Sigmoid colon (tissue), 7 donors: ENCODE measurements around the gene SLC35A4. TPM values are rescaled to one million over a fixed set of nuclear protein-coding genes. Genes with fewer than 3 reads are reported as not detected.
A peak's percentile ranks its signal among the peaks of the same experiment; 100 is the strongest.

Source experiments
- DNase-seq: peaks from one replicate; pipeline ENCODE4 v3.0.0-alpha.2; 2019
- H3K27ac ChIP-seq, 4 donors: fragments of 200-600 bp; sonication (generic); one replicate each; pipeline ENCODE4 v1.5.1; 2016 to 2019; ENCODE audit warnings: mild to moderate bottlenecking in 1 of 4
- H3K27me3 ChIP-seq, 3 donors: fragments of 200-600 bp; sonication (generic); one replicate each; pipeline ENCODE4 v1.5.1; 2019; ENCODE audit warnings: mild to moderate bottlenecking in 1 of 3
- H3K36me3 ChIP-seq, 4 donors: fragments of 200-600 bp; sonication (generic); one replicate each; pipeline ENCODE4 v1.5.1; 2016 to 2019
- H3K4me1 ChIP-seq, 4 donors: fragments of 200-600 bp; sonication (generic); one replicate each; pipeline ENCODE4 v1.5.1; 2017 to 2019
- H3K4me3 ChIP-seq, 4 donors: fragments of 200-600 bp; sonication (generic); one replicate each; pipeline ENCODE4 v1.5.1; 2017 to 2019; ENCODE audit warnings: mild to moderate bottlenecking in 2 of 4, moderate library complexity in 1 of 4
- H3K9me3 ChIP-seq, 4 donors: fragments of 200-600 bp in 3 of 4; sonication (generic) in 3 of 4; one replicate each; pipeline versions ENCODE4 v1.5.1 to v1.6.1; 2013 to 2019
- EP300 ChIP-seq, 4 donors: sonication (generic); formaldehyde crosslinking; IDR thresholded peaks; one replicate each; pipeline ENCODE4 v1.6.1; 2017; ENCODE audit warnings: antibody characterized with exemption in 4 of 4
- POLR2A ChIP-seq, 2 donors: fragments of 450-650 bp; IDR thresholded peaks; one replicate each; pipeline ENCODE4 v1.6.1; 2016; ENCODE audit warnings: antibody characterized with exemption in 2 of 2, mild to moderate bottlenecking in 2 of 2, moderate library complexity in 2 of 2
- POLR2AphosphoS5 ChIP-seq, 4 donors: sonication (generic); formaldehyde crosslinking; IDR thresholded peaks; one replicate each; pipeline ENCODE4 v1.6.1; 2017; ENCODE audit warnings: antibody characterized with exemption in 4 of 4
- WGBS, 2 donors: extraction: QIAGEN DNeasy Blood & Tissue Kit; methylation state at CpG; one replicate each; pipeline ENCODE4 v1.1.7; 2013; 5-methylcytosine and 5-hydroxymethylcytosine counted together
- intact Hi-C: fragments of 100-400 bp; cut with DNase I; formaldehyde crosslinking; loops from one replicate; pipeline ENCODE4 v1.15.1; 2023
- polyA plus RNA-seq, 3 donors: library from polyadenylated mRNA; stranded (reverse); fragments of 200-250 nt; gene quantifications; one replicate each; pipeline ENCODE4 v1.2.3, GENCODE V29; 2013
- total RNA-seq, 4 donors: library from RNA; depleted of rRNA; stranded (reverse); fragments of >200 nt; gene quantifications; one replicate each; pipeline ENCODE4 v1.1.0, GENCODE V29; 2016
- TF ChIP-seq, protein P1 (sequence below), 4 experiments: fragments of 450-650 bp in 3 of 4; fragments of 200-600 bp in 1 of 4; IDR thresholded peaks; one replicate each; pipeline ENCODE4 v1.5.1; 2016 to 2019; ENCODE audit warnings: antibody characterized with exemption in 4 of 4, mild to moderate bottlenecking in 3 of 4, moderate library complexity in 2 of 4
- donor health status: healthy with polysubstance abuse.
- donor health status: Bipolar disorder and iron deficiency.
- donor health status: healthy.

SLC35A4 gene
- total and polyA plus RNA-seq, 7 donors, result 14.2 to 101 (median 19.7) TPM

DNA sequence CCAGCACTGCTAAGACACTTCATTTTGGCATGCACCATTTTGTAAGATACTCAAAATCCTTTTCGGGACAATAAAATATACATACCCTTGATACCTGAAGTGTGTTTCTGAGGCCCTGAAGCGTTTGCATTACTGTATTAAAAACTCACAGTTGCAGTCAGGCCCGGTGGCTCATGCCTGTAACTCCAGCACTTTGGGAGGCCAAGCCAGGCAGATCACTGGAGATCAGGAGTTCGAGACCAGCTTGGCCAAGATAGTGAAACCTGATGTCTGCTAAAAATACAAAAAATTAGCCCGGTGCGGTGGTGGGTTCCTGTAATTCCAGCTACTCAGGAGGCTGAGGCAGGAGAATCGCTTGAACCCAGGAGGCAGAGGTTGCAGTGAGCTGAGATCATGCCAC, 19.6 kb upstream of the SLC35A4 start:
- intact Hi-C loops, result loop anchor here (5.0 kb wide), 2 partner anchors 143 to 147 kb away; partner anchors contain the start of genes ANKHD1, HARS1 and HARS2
- Histone ChIP-seq H3K4me1 (peaks cover 0 to 37% (median 36%) of the 10 kb centered on the region in 4 donors), H3K27me3 (no peaks in the 10 kb centered on the region), H3K36me3 (peaks cover 6 to 46% (median 18%) of the 10 kb centered on the region in 4 donors), H3K9me3 (no peaks in the 10 kb centered on the region), H3K4me3 (no peak overlapping the region), H3K27ac (no peak overlapping the region)
- TF ChIP-seq POLR2A (IDR thresholded peaks at IDR 0.05) (no peak), EP300 (IDR thresholded peaks at IDR 0.05) (no peak), POLR2AphosphoS5 (IDR thresholded peaks at IDR 0.05) (no peak)
- TF ChIP-seq, protein P1, sequence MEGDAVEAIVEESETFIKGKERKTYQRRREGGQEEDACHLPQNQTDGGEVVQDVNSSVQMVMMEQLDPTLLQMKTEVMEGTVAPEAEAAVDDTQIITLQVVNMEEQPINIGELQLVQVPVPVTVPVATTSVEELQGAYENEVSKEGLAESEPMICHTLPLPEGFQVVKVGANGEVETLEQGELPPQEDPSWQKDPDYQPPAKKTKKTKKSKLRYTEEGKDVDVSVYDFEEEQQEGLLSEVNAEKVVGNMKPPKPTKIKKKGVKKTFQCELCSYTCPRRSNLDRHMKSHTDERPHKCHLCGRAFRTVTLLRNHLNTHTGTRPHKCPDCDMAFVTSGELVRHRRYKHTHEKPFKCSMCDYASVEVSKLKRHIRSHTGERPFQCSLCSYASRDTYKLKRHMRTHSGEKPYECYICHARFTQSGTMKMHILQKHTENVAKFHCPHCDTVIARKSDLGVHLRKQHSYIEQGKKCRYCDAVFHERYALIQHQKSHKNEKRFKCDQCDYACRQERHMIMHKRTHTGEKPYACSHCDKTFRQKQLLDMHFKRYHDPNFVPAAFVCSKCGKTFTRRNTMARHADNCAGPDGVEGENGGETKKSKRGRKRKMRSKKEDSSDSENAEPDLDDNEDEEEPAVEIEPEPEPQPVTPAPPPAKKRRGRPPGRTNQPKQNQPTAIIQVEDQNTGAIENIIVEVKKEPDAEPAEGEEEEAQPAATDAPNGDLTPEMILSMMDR (IDR thresholded peaks at IDR 0.05), result no peak
- WGBS, 2 donors, result 96 to 97% methylated on average over 7 of the region's 7 CpGs
- DNase-seq, result no peak

DNA sequence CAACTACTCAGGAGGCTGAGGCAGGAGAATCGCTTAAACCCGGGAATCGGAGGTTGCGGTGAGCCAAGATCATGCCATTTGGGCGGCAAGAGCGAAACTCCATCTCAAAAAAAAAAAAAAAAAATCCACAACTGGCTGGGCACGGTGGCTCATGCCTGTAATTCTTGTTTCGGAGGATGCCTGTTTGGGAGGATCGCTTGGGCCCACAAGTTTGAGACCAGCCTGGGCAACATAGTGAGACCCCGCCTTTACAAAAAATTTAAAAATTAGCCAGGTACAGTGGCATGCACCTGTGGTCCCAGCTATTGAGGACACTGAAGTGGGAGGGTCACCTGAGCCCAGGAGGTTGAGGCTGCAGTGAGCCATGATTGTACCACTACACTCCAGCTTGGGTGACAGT, 19.0 kb upstream of the SLC35A4 start:
- DNase-seq, result no peak
- no peak overlapping the region for H3K4me3 ChIP-seq
- intact Hi-C loops, result loop anchor here (2.0 to 5.0 kb wide), 4 partner anchors 93 to 165 kb away; partner anchors contain the start of genes ANKHD1, HARS1, HARS2 and TMCO6
- TF ChIP-seq POLR2A (IDR thresholded peaks at IDR 0.05), result no peak
- TF ChIP-seq, protein P1 (IDR thresholded peaks at IDR 0.05), result no peak
- no peak for TF ChIP-seq POLR2AphosphoS5 (IDR thresholded peaks at IDR 0.05)
- no peak for TF ChIP-seq EP300 (IDR thresholded peaks at IDR 0.05)
- peak overlapping the region in 2 of 4 donors; percentile 93 to 98 for H3K27ac ChIP-seq
- H3K9me3 ChIP-seq, result no peaks in the 10 kb centered on the region
- whole genome bisulfite sequencing, 2 donors, result 97 to 98% methylated on average over 10 of the region's 10 CpGs
- H3K36me3 ChIP-seq, result peaks cover 6 to 46% (median 15%) of the 10 kb centered on the region in 4 donors
- H3K4me1 ChIP-seq, result peaks cover 0 to 43% (median 42%) of the 10 kb centered on the region in 4 donors
- H3K27me3 ChIP-seq, result no peaks in the 10 kb centered on the region

DNA sequence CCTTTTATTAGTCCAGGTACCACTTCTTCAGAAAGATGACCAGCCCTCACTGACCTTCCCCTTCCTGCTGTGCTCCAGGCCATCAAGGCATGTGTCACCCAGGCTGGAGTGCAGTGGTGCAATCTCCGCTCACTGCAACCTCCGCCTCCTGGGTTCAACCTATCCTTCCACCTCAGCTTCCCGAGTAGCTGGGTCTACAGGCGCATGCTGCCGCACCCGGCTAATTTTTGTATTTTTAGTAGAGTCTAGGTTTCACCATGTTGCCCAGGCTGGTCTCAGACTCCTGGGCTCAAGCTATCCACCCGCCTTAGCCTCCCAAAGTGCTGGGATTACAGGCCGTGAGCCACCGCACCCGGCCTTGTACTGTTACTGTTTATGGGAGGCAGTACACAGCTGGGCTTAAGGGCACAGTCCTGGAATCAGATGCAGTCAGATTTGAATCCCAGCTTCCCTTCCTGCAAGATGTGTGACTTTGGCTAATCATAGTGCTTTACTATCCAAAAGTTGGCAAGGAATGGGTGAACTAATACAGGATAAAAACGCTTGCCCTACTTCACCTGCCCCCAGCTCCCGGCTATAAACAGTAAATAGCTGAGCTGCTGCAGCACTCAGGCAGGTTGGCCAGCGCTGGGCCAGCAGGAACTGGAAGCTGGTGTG, 17.6 kb upstream of the SLC35A4 start:
- intact Hi-C loops, result loop anchor here (1.0 to 5.0 kb wide), 5 partner anchors 92 to 164 kb away; partner anchors contain the start of genes ANKHD1, HARS1, HARS2 and IK
- TF ChIP-seq EP300 (IDR thresholded peaks at IDR 0.05) (no peak), POLR2AphosphoS5 (IDR thresholded peaks at IDR 0.05) (no peak), POLR2A (IDR thresholded peaks at IDR 0.05) (no peak)
- TF ChIP-seq, protein P1 (IDR thresholded peaks at IDR 0.05), result no peak
- Histone ChIP-seq H3K4me1 (peaks cover 0 to 50% (median 43%) of the 10 kb centered on the region in 4 donors), H3K27ac (peak overlapping the region; percentile 93 to 98 (median 98)), H3K36me3 (peaks cover 8 to 46% (median 25%) of the 10 kb centered on the region in 4 donors), H3K4me3 (peak overlapping the region; percentile 41 to 58 (median 53)), H3K9me3 (no peaks in the 10 kb centered on the region), H3K27me3 (no peaks in the 10 kb centered on the region)
- 14 to 52% methylated on average over 13 of the region's 13 CpGs for WGBS, 2 donors
- no peak for DNase-seq

DNA sequence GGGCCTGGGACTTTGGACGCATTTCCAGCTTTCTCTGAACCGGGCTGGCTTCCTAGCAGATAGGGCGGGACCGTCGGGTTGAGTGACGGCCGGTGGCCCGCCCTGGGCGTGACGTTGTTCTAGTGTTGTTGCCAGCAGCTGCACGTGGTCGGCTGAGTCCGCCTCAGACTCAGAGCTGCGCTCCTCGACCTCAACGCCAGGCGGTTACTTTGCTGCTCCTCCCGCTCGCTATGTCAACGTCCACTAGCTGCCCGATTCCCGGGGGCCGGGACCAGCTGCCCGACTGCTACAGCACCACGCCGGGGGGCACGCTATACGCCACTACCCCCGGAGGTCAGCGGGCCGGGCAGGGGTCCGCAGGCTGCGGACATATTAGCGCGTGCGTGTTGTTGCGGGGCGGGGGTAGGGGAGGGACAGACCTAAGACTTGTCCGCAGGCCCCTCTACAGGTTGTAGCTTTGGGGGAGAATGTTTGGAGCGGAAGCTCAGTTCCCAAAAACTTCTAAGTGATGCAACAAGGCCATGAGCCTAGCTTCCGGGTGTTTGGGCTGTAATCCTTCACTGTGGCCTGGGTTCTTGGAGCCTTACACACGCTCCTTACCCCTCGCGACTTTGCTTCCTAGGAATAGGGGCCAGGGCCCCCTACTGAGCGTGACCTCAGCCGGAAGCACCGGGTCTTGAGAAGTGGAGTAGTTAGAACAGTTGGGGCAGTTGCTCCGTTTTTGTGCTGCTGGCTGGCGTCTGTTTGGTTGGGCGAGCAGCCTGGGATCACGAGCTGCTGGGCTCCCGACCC, 16.9 kb upstream of the SLC35A4 start, which contains the start of gene EIF4EBP3:
TSS of gene EIF4EBP3 (plus strand) at position 155 of the 792 bp plus-strand sequence. CDS start at position 231, 76 bp downstream.
- peaks cover 3 to 40% (median 23%) of the 10 kb centered on the region in 4 donors for H3K36me3 ChIP-seq
- WGBS, 2 donors, result 1 to 2% methylated on average over 52 of the region's 52 CpGs
- peak in 1 of 4 donors; percentile 52 for TF ChIP-seq EP300 (IDR thresholded peaks at IDR 0.05)
- TF ChIP-seq POLR2A (IDR thresholded peaks at IDR 0.05), result peak; percentile 58 to 81
- peak; percentile 93 to 97 (median 94) for TF ChIP-seq POLR2AphosphoS5 (IDR thresholded peaks at IDR 0.05)
- TF ChIP-seq, protein P1 (IDR thresholded peaks at IDR 0.05), result peak; percentile 68 to 92 (median 92)
- peak within 1 kb of the TSS; percentile 93 to 98 (median 98) for H3K27ac ChIP-seq
- no peaks in the 10 kb centered on the region for H3K27me3 ChIP-seq
- intact Hi-C loops, result loop anchor here (1.0 to 5.0 kb wide), 6 partner anchors 15 to 163 kb away; partner anchors contain the start of genes ANKHD1, HARS1, HARS2 and IK
- DNase-seq, result peak; percentile 99
- H3K4me1 ChIP-seq, result peaks cover 0 to 50% (median 43%) of the 10 kb centered on the region in 4 donors
- H3K9me3 ChIP-seq, result no peaks in the 10 kb centered on the region
- H3K4me3 ChIP-seq, result peak within 1 kb of the TSS; percentile 41 to 58 (median 53)
